Rectal smooth muscle tissue (tissue), 1 donor: ENCODE results near the gene CENPT.
A peak's percentile ranks its signal among the peaks of the same experiment; 100 is the strongest.

Source experiments
- H3K27ac ChIP-seq: one replicate; pipeline ENCODE4 v1.7.0; 2013; ENCODE audit warnings: low read depth, low read length, inconsistent platforms
- H3K27me3 ChIP-seq: one replicate; pipeline ENCODE4 v1.7.0; 2013; ENCODE audit warnings: low read length; ENCODE audit not compliant: control insufficient read depth, insufficient read depth
- H3K36me3 ChIP-seq: one replicate; pipeline ENCODE4 v1.7.0; 2013; ENCODE audit warnings: low read length; ENCODE audit not compliant: control insufficient read depth, insufficient read depth
- H3K4me1 ChIP-seq: one replicate; pipeline ENCODE4 v1.7.0; 2013; ENCODE audit warnings: low read length; ENCODE audit not compliant: control insufficient read depth, insufficient read depth
- H3K4me3 ChIP-seq: one replicate; pipeline ENCODE4 v1.7.0; 2013; ENCODE audit warnings: low read length
- H3K9ac ChIP-seq: one replicate; pipeline ENCODE4 v1.7.0; 2013; ENCODE audit warnings: low read length

The CENPT gene

GRCh38 chr16:67883146-67883871 lies 35.8 kb upstream of the CENPT start:
- H3K9ac ChIP-seq = no peak overlapping the region
- H3K4me1 ChIP-seq = peaks cover 3% of the 10 kb centered on the region
- H3K27ac ChIP-seq = no peak overlapping the region

DNA sequence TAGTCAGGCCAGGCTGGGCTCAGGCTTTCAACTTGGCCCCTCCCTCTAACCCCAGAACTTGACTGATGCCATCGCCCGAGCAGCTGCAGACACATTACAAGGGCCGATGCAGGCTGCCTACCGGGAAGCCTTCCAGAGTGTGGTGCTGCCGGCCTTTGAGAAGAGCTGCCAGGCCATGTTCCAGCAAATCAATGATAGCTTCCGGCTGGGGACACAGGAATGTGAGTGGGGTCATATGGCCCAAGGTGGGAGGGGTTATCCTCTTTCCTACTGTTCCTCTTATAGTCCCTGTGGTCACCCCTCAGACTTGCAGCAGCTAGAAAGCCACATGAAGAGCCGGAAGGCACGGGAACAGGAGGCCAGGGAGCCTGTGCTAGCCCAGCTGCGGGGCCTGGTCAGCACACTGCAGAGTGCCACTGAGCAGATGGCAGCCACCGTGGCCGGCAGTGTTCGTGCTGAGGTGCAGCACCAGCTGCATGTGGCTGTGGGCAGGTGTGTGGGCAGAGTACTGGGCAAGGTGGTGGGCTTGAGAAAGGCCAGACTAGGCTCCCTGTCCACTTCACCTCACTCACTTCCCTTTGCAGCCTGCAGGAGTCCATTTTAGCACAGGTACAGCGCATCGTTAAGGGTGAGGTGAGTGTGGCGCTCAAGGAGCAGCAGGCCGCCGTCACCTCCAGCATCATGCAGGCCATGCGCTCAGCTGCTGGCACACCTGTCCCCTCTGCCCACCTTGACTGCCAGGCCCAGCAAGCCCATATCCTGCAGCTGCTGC lies 35.1 kb upstream of the CENPT start:
- Histone ChIP-seq H3K27ac (no peak overlapping the region), H3K4me3 (no peak overlapping the region), H3K36me3 (peaks cover 65% of the 10 kb centered on the region)

More at GRCh38 chr16:67883146-67883871, 35.8 kb upstream of the CENPT start:
- Histone ChIP-seq H3K36me3 (peaks cover 57% of the 10 kb centered on the region), H3K27me3 (no peaks in the 10 kb centered on the region), H3K4me3 (no peak overlapping the region)

DNA sequence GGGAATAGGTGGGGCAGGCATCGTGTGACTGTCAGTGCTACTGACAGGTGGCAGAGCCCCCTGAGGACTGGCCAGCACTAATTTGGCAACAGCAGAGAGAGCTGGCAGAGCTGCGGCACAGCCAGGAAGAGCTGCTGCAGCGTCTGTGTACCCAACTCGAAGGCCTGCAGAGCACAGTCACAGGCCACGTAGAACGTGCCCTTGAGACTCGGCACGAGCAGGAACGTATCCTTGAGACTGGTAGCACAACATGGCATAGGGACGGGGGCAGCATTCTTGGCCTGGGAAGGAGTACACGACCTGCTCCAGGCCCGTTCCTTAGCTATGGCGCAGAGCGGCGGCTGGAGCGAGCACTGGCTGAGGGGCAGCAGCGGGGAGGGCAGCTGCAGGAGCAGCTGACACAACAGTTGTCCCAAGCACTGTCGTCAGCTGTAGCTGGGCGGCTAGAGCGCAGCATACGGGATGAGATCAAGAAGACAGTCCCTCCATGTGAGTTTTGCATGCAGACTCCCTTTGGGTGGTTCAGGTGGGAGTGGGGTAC lies 34.2 kb upstream of the CENPT start:
- Histone ChIP-seq H3K27me3 (no peaks in the 10 kb centered on the region), H3K4me1 (peaks cover 3% of the 10 kb centered on the region), H3K36me3 (peaks cover 73% of the 10 kb centered on the region), H3K4me3 (no peak overlapping the region), H3K27ac (no peak overlapping the region), H3K9ac (no peak overlapping the region)

More for the DNA sequence above, 35.1 kb upstream of the CENPT start:
- no peak overlapping the region for H3K9ac ChIP-seq
- H3K27me3 ChIP-seq = no peaks in the 10 kb centered on the region
- H3K4me1 ChIP-seq = peaks cover 3% of the 10 kb centered on the region

DNA sequence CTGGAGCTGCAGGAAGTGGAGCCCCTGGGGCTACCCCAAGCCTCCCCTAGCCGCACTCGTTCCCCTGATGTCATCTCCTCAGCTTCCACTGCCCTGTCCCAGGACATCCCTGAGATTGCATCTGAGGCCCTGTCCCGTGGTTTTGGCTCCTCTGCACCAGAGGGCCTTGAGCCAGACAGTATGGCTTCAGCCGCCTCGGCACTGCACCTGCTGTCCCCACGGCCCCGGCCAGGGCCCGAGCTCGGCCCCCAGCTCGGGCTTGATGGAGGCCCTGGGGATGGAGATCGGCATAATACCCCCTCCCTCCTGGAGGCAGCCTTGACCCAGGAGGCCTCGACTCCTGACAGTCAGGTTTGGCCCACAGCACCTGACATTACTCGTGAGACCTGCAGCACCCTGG lies 33.1 kb upstream of the CENPT start:
- no peak overlapping the region for H3K9ac ChIP-seq
- no peaks in the 10 kb centered on the region for H3K27me3 ChIP-seq
- H3K27ac ChIP-seq = no peak overlapping the region
- peaks cover 3% of the 10 kb centered on the region for H3K4me1 ChIP-seq
- no peak overlapping the region for H3K4me3 ChIP-seq
- peaks cover 80% of the 10 kb centered on the region for H3K36me3 ChIP-seq

GRCh38 chr16:67879936-67880335 lies 32.4 kb upstream of the CENPT start:
- no peak overlapping the region for H3K9ac ChIP-seq
- no peak overlapping the region for H3K4me3 ChIP-seq
- no peaks in the 10 kb centered on the region for H3K27me3 ChIP-seq
- H3K4me1 ChIP-seq = peaks cover 3% of the 10 kb centered on the region
- no peak overlapping the region for H3K27ac ChIP-seq
- H3K36me3 ChIP-seq = peaks cover 80% of the 10 kb centered on the region

GRCh38 chr16:67879462-67879861 lies 32.0 kb upstream of the CENPT start:
- peaks cover 80% of the 10 kb centered on the region for H3K36me3 ChIP-seq
- H3K27me3 ChIP-seq = no peaks in the 10 kb centered on the region
- H3K4me3 ChIP-seq = no peak overlapping the region
- peaks cover 3% of the 10 kb centered on the region for H3K4me1 ChIP-seq
- H3K27ac ChIP-seq = no peak overlapping the region
- no peak overlapping the region for H3K9ac ChIP-seq

- no peak overlapping the region for H3K27ac ChIP-seq
- no peaks in the 10 kb centered on the region for H3K27me3 ChIP-seq
- H3K4me1 ChIP-seq = peaks cover 7% of the 10 kb centered on the region
- no peak overlapping the region for H3K9ac ChIP-seq
- H3K4me3 ChIP-seq = no peak overlapping the region
- H3K36me3 ChIP-seq = peaks cover 76% of the 10 kb centered on the region
These were observed 31.4 kb upstream of the CENPT start for GRCh38 chr16:67878846-67879245.

DNA sequence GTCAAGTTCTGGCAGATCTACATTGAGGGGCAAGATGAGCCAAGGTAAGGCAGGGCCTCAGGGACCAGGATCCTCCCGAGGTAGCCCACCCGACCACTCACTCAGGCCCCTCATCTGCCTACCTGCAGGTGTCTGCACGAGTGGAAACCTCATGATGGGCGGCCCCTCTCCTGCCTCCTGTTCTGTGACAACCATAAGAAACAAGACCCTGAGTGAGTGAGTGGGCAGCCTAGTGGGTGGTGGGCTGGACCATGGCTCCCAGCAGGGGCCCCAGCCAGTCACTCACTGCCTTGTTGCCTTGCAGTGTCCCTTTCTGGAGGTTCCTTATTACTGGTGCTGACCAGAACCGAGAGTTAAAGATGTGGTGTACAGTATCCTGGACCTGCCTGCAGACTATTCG lies 30.7 kb upstream of the CENPT start:
- Histone ChIP-seq H3K36me3 (peaks cover 71% of the 10 kb centered on the region), H3K27ac (no peak overlapping the region), H3K4me3 (no peak overlapping the region), H3K27me3 (no peaks in the 10 kb centered on the region), H3K9ac (no peak overlapping the region), H3K4me1 (peaks cover 9% of the 10 kb centered on the region)

GRCh38 chr16:67877064-67877463 lies 29.6 kb upstream of the CENPT start:
- H3K27me3 ChIP-seq = no peaks in the 10 kb centered on the region
- H3K4me1 ChIP-seq = peaks cover 11% of the 10 kb centered on the region
- no peak overlapping the region for H3K27ac ChIP-seq
- peaks cover 59% of the 10 kb centered on the region for H3K36me3 ChIP-seq
- no peak overlapping the region for H3K9ac ChIP-seq
- no peak overlapping the region for H3K4me3 ChIP-seq

GRCh38 chr16:67874372-67874771 lies 26.9 kb upstream of the CENPT start:
- H3K36me3 ChIP-seq = peaks cover 33% of the 10 kb centered on the region
- peak overlapping the region; percentile 92 for H3K4me3 ChIP-seq
- H3K27me3 ChIP-seq = no peaks in the 10 kb centered on the region
- H3K4me1 ChIP-seq = peaks cover 11% of the 10 kb centered on the region
- H3K27ac ChIP-seq = no peak overlapping the region
- H3K9ac ChIP-seq = no peak overlapping the region

- Histone ChIP-seq H3K9ac (peak overlapping the region; percentile 76), H3K27ac (peak overlapping the region; percentile 74), H3K4me3 (peak overlapping the region; percentile 92), H3K27me3 (no peaks in the 10 kb centered on the region), H3K4me1 (peaks cover 11% of the 10 kb centered on the region), H3K36me3 (peaks cover 27% of the 10 kb centered on the region)
These were observed 26.2 kb upstream of the CENPT start for GRCh38 chr16:67873435-67874370.
